ACC112 (cell line): ENCODE results near the gene KY.

ENCODE experiments used
- H2AFZ ChIP-seq: fragments of 200-600 bp; sonication (generic); one replicate; pipeline ENCODE4 v1.6.0; 2017; ENCODE audit warnings: antibody characterized with exemption, low read length; ENCODE audit not compliant: unreplicated experiment
- H3K27ac ChIP-seq: fragments of 200-600 bp; sonication (generic); 2 replicates; pipeline ENCODE4 v1.5.1; 2014; ENCODE audit warnings: low read depth, mild to moderate bottlenecking, antibody characterized with exemption, low read length, moderate library complexity
- H3K27me3 ChIP-seq: fragments of 200-600 bp; sonication (generic); 2 replicates; pipeline ENCODE4 v1.6.1; 2014; ENCODE audit warnings: mild to moderate bottlenecking, antibody characterized with exemption, low read length, moderate library complexity, mixed read lengths; ENCODE audit not compliant: insufficient read depth
- H3K36me3 ChIP-seq: fragments of 200-600 bp; sonication (generic); 2 replicates; pipeline ENCODE4 v1.6.1; 2016; ENCODE audit warnings: mild to moderate bottlenecking, antibody characterized with exemption, low read length, moderate library complexity, mixed read lengths; ENCODE audit not compliant: insufficient read depth
- H3K4me1 ChIP-seq: fragments of 200-600 bp; sonication (generic); one replicate; pipeline ENCODE4 v1.6.1; 2016; ENCODE audit warnings: low read length, mixed read lengths; ENCODE audit not compliant: insufficient read depth, unreplicated experiment, control insufficient read depth
- H3K4me3 ChIP-seq: fragments of 200-600 bp; sonication (generic); 2 replicates; pipeline ENCODE4 v1.5.1; 2014; ENCODE audit warnings: mild to moderate bottlenecking, low read depth, low read length
- H3K79me2 ChIP-seq: fragments of 200-600 bp; sonication (generic); one replicate; pipeline ENCODE4 v1.6.0; 2016; ENCODE audit warnings: low read length; ENCODE audit not compliant: control insufficient read depth, unreplicated experiment, insufficient read depth

Gene KY

GRCh38 chr3:134654031-134654430 lies 3.2 kb upstream of the KY start:
- Histone ChIP-seq H3K4me3 (no peak overlapping the region), H3K27ac (no peak overlapping the region), H3K36me3 (no peaks in the 10 kb centered on the region), H3K27me3 (no peaks in the 10 kb centered on the region), H2AFZ (no peak overlapping the region), H3K4me1 (peaks cover 22% of the 10 kb centered on the region), H3K79me2 (no peaks in the 10 kb centered on the region)

- H2AFZ ChIP-seq, result no peak overlapping the region
- H3K36me3 ChIP-seq, result no peaks in the 10 kb centered on the region
- no peaks in the 10 kb centered on the region for H3K79me2 ChIP-seq
- no peaks in the 10 kb centered on the region for H3K27me3 ChIP-seq
- no peak overlapping the region for H3K4me3 ChIP-seq
- no peak overlapping the region for H3K27ac ChIP-seq
- peaks cover 22% of the 10 kb centered on the region for H3K4me1 ChIP-seq
Observed at GRCh38 chr3:134652886-134653630, 2.2 kb upstream of the KY start.

- peaks cover 22% of the 10 kb centered on the region for H3K4me1 ChIP-seq
- H2AFZ ChIP-seq, result no peak overlapping the region
- no peaks in the 10 kb centered on the region for H3K79me2 ChIP-seq
- no peak overlapping the region for H3K4me3 ChIP-seq
- no peaks in the 10 kb centered on the region for H3K36me3 ChIP-seq
- peak overlapping the region; percentile 94 for H3K27ac ChIP-seq
- H3K27me3 ChIP-seq, result no peaks in the 10 kb centered on the region
Observed at GRCh38 chr3:134652409-134652831, 1.6 kb upstream of the KY start.

- peak overlapping the region; percentile 80 for H3K4me3 ChIP-seq
- H2AFZ ChIP-seq, result peak overlapping the region; percentile 67
- peak overlapping the region; percentile 94 for H3K27ac ChIP-seq
- H3K36me3 ChIP-seq, result no peaks in the 10 kb centered on the region
- H3K27me3 ChIP-seq, result no peaks in the 10 kb centered on the region
- H3K79me2 ChIP-seq, result no peaks in the 10 kb centered on the region
- peaks cover 22% of the 10 kb centered on the region for H3K4me1 ChIP-seq
Observed at GRCh38 chr3:134651347-134652041, 672 bp upstream of the KY start.

- H3K4me1 ChIP-seq, result peaks cover 22% of the 10 kb centered on the region
- no peaks in the 10 kb centered on the region for H3K27me3 ChIP-seq
- no peak overlapping the region for H3K27ac ChIP-seq
- no peaks in the 10 kb centered on the region for H3K36me3 ChIP-seq
- H2AFZ ChIP-seq, result no peak overlapping the region
- peak overlapping the region; percentile 80; the same call in 1 of the 2 replicates for H3K4me3 ChIP-seq
- H3K79me2 ChIP-seq, result no peaks in the 10 kb centered on the region
Observed at GRCh38 chr3:134649106-134649705, 1.6 kb downstream of the KY start.

GRCh38 chr3:134647902-134648760 lies 2.7 kb downstream of the KY start:
- H3K79me2 ChIP-seq, result no peaks in the 10 kb centered on the region
- no peaks in the 10 kb centered on the region for H3K27me3 ChIP-seq
- no peaks in the 10 kb centered on the region for H3K36me3 ChIP-seq
- no peak overlapping the region for H3K27ac ChIP-seq
- H3K4me1 ChIP-seq, result peaks cover 19% of the 10 kb centered on the region
- no peak overlapping the region for H2AFZ ChIP-seq
- no peak overlapping the region for H3K4me3 ChIP-seq

- Histone ChIP-seq H3K27me3 (no peaks in the 10 kb centered on the region), H3K36me3 (no peaks in the 10 kb centered on the region), H3K4me3 (no peak overlapping the region), H3K79me2 (no peaks in the 10 kb centered on the region), H2AFZ (no peak overlapping the region), H3K27ac (no peak overlapping the region), H3K4me1 (no peaks in the 10 kb centered on the region)
Observed at GRCh38 chr3:134646086-134646485, 4.7 kb downstream of the KY start.

- no peak overlapping the region for H3K4me3 ChIP-seq
- no peak overlapping the region for H3K27ac ChIP-seq
- H3K36me3 ChIP-seq, result no peaks in the 10 kb centered on the region
- H3K27me3 ChIP-seq, result no peaks in the 10 kb centered on the region
- no peak overlapping the region for H2AFZ ChIP-seq
- no peaks in the 10 kb centered on the region for H3K4me1 ChIP-seq
- H3K79me2 ChIP-seq, result no peaks in the 10 kb centered on the region
Observed at GRCh38 chr3:134645515-134645914, 5.3 kb downstream of the KY start.

- Histone ChIP-seq H3K79me2 (no peaks in the 10 kb centered on the region), H2AFZ (no peak overlapping the region), H3K27me3 (no peaks in the 10 kb centered on the region), H3K4me3 (no peak overlapping the region), H3K36me3 (no peaks in the 10 kb centered on the region), H3K4me1 (no peaks in the 10 kb centered on the region), H3K27ac (no peak overlapping the region)
Observed at GRCh38 chr3:134644731-134645514, 5.9 kb downstream of the KY start.
